ENCODE results near the gene CTSC.

DNA sequence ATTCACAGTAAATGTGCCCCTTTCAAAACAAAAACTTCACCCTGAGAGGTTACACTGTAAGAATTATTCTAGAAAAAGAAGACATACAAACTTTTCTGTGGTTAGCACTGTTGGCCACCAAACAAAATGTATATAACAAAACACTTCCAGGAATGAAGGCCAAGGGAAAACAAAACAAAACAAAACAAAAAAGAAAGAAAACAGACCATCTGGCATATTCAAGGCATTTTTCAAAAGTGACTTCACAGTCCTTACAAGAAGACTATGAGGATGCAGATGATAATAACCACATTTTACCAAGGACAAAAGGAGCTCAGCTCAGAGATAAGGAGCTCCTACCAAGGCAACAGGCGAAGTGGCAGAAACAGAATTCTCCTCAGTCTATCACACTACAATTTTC, 24.9 kb downstream of the CTSC start:
- TF ChIP-seq, protein P1, sequence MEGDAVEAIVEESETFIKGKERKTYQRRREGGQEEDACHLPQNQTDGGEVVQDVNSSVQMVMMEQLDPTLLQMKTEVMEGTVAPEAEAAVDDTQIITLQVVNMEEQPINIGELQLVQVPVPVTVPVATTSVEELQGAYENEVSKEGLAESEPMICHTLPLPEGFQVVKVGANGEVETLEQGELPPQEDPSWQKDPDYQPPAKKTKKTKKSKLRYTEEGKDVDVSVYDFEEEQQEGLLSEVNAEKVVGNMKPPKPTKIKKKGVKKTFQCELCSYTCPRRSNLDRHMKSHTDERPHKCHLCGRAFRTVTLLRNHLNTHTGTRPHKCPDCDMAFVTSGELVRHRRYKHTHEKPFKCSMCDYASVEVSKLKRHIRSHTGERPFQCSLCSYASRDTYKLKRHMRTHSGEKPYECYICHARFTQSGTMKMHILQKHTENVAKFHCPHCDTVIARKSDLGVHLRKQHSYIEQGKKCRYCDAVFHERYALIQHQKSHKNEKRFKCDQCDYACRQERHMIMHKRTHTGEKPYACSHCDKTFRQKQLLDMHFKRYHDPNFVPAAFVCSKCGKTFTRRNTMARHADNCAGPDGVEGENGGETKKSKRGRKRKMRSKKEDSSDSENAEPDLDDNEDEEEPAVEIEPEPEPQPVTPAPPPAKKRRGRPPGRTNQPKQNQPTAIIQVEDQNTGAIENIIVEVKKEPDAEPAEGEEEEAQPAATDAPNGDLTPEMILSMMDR (IDR thresholded peaks at IDR 0.05): no peak
- no peak for TF ChIP-seq ZFX (IDR thresholded peaks at IDR 0.05; ENCODE audit: borderline replicate concordance)

Measured in 22Rv1 (cell line).